Measurements from ENCODE around the gene TNFRSF1B. TPM values are rescaled to one million over a fixed set of nuclear protein-coding genes. Genes with fewer than 3 reads are reported as not detected.

TNFRSF1B gene
- total and polyA plus RNA-seq, 2 of the 8 experiments (the other 6 are each of a cell fraction or from before 2014, with no cell fraction given): 1.7 to 2.9 TPM

DNA sequence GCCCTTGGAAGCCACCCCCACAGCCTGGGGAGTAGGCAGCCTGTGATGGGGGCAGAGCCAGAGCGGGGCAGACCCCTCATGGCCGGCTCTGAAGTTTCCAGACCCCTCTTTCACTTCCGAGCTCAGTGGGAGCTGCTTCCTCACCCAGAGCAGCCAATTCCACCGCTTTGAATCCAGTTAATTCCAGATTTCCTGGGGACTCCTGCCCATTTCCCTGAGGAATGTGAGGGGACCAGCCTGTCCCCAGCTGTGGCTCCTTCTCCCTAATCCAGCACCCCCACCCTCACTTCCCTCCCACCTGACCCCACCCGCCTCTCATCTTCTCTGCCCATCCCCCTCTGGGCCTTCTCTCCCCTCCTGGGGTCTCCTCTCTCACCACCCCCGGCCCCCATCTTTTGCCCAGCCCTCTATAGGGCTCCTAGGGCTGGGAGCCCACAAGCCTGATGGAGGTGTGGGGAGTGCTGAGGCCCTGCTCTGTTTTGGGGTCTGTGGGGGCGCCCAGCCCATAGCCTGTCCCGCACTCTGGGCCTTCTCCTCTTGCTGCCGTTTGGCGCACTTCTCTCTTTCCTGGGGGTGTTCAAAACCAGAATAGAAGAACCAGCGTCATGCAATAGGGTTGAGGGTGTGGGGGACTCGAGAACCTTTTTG is 26.2 kb upstream of the TNFRSF1B start (continued):
- TF ChIP-seq, protein P1, sequence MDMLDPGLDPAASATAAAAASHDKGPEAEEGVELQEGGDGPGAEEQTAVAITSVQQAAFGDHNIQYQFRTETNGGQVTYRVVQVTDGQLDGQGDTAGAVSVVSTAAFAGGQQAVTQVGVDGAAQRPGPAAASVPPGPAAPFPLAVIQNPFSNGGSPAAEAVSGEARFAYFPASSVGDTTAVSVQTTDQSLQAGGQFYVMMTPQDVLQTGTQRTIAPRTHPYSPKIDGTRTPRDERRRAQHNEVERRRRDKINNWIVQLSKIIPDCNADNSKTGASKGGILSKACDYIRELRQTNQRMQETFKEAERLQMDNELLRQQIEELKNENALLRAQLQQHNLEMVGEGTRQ (IDR thresholded peaks at IDR 0.05; ENCODE audit: low read length): no peak
- no peak for TF ChIP-seq GTF2F1 (IDR thresholded peaks at IDR 0.05; ENCODE audit: borderline replicate concordance, low read depth, low read length)

Data from H1 (cell line).